Hypothalamus (tissue), 51 donors: ENCODE results near the gene ING4.
"Not testable (repeated sequence)": the region's sequence is repeated elsewhere in the genome, so short reads cannot be mapped to it uniquely, and the experiment has no call there.

ENCODE experiments used
- DNase-seq, 51 donors: peaks; one replicate each; lab custom pipeline; 2025; lab: John Stamatoyannopoulos, UW

The ING4 gene

GRCh38 chr12:6662906-6663742 lies at the start of gene ING4:
Gene ING4, minus strand, starts transcription at chr12:6663119. Its CDS starts 18 bp downstream, at chr12:6663101.
- peak; percentile 45 to 99 (median 96) for DNase-seq

- no peak for DNase-seq
Measured at GRCh38 chr12:6708960-6709394, 46.1 kb upstream of the ING4 start.

GRCh38 chr12:6708351-6708750 lies 45.4 kb upstream of the ING4 start:
- not testable (repeated sequence) for DNase-seq

- no peak for DNase-seq
Measured at GRCh38 chr12:6703631-6704030, 40.7 kb upstream of the ING4 start.

GRCh38 chr12:6701078-6701768 lies 38.3 kb upstream of the ING4 start:
- no peak for DNase-seq

GRCh38 chr12:6700646-6701051 lies 37.7 kb upstream of the ING4 start, which contains the start of gene PIANP:
Gene PIANP, minus strand, starts transcription at chr12:6700815. Its CDS starts 2,754 bp downstream, at chr12:6698061.
- DNase-seq: peak in 20 of 51 donors; percentile 6 to 52 (median 22)

- DNase-seq: peak in 10 of 51 donors; percentile 6 to 35 (median 16)
Measured at GRCh38 chr12:6699989-6700645, 37.2 kb upstream of the ING4 start.

GRCh38 chr12:6699259-6699988 lies 36.5 kb upstream of the ING4 start:
- DNase-seq: no peak

GRCh38 chr12:6698352-6699046 lies 35.6 kb upstream of the ING4 start:
- peak in 1 of 51 donors; percentile 50 for DNase-seq

GRCh38 chr12:6697584-6698351 lies 34.8 kb upstream of the ING4 start:
- no peak for DNase-seq

- DNase-seq: no peak
Measured at GRCh38 chr12:6696690-6697583, 34.0 kb upstream of the ING4 start.

- DNase-seq: no peak
Measured at GRCh38 chr12:6695313-6696045, 32.6 kb upstream of the ING4 start.

- no peak for DNase-seq
Measured at GRCh38 chr12:6694701-6695100, 31.8 kb upstream of the ING4 start.

- DNase-seq: no peak
Measured at GRCh38 chr12:6693832-6694355, 31.0 kb upstream of the ING4 start.

GRCh38 chr12:6692888-6693287 lies 30.0 kb upstream of the ING4 start:
- peak in 1 of 51 donors; percentile 9 for DNase-seq

- peak in 1 of 51 donors; percentile 5 for DNase-seq
Measured at GRCh38 chr12:6691473-6691872, 28.6 kb upstream of the ING4 start.
